K562 (cell line): ENCODE results near the gene LAP3. TPM values are rescaled to one million over a fixed set of nuclear protein-coding genes. Genes with fewer than 3 reads are reported as not detected.

Source experiments
- ATF3 ChIP-seq, 2 experiments: fragments of 450-650 bp in 1 of 2; sonication (generic) in 1 of 2; formaldehyde crosslinking in 1 of 2; IDR thresholded peaks in 1 of 2; conservative IDR thresholded peaks in 1 of 2; 2 replicates each; pipeline versions ENCODE4 v1.6.1 to v1.8.1; 2016 to 2023; ENCODE audit warnings: mild to moderate bottlenecking in 2 of 2, moderate library complexity in 2 of 2, inconsistent platforms in 1 of 2, missing genetic modification reagents in 1 of 2
- ATF7 ChIP-seq: fragments of 450-650 bp; IDR thresholded peaks from 2 replicates; pipeline ENCODE4 v1.7.1; 2014; ENCODE audit warnings: mild to moderate bottlenecking, moderate library complexity
- CBX3 ChIP-seq, 2 experiments: IDR thresholded peaks; 1 replicate in 1 of 2; 2 replicates in 1 of 2; pipeline ENCODE4 v1.6.1; 2012; ENCODE audit warnings: inconsistent platforms in 2 of 2, low read length in 2 of 2, borderline replicate concordance in 1 of 2, control low read depth in 1 of 2
- CBX8 ChIP-seq: fragments of 200-600 bp; sonication (generic); IDR thresholded peaks from 2 replicates; pipeline ENCODE4 v1.6.1; 2012; ENCODE audit warnings: borderline replicate concordance, mixed run types, low read depth, mild to moderate bottlenecking, moderate library complexity, mixed read lengths, low read length, control low read depth, inconsistent platforms; ENCODE audit not compliant: poor library complexity, severe bottlenecking; ENCODE audit errors: extremely low read depth
- CCNT2 ChIP-seq: IDR thresholded peaks from 2 replicates; pipeline ENCODE4 v1.6.1; 2011; ENCODE audit warnings: borderline replicate concordance, low read depth, mild to moderate bottlenecking, moderate library complexity, mixed read lengths, low read length; ENCODE audit not compliant: insufficient read length; ENCODE audit errors: extremely low read depth
- CHCHD3 ChIP-seq: fragments of 250-450 bp; sonication (Bioruptor Pico); IDR thresholded peaks from 2 replicates; pipeline ENCODE4 v2.1.2; 2022; ENCODE audit warnings: mild to moderate bottlenecking
- ETV6 ChIP-seq, 3 experiments: fragments of 150-350 bp in 1 of 3; sonication (generic) in 1 of 3; formaldehyde crosslinking in 1 of 3; IDR thresholded peaks; 2 replicates each; pipeline versions ENCODE4 v1.6.1 to v1.8.0; 2014 to 2022; ENCODE audit warnings: borderline replicate concordance in 2 of 3, low read depth in 2 of 3, antibody characterized with exemption in 1 of 3, low read length in 1 of 3, mild to moderate bottlenecking in 1 of 3, missing genetic modification reagents in 1 of 3
- FOSL1 ChIP-seq: fragments of 200-800 bp; sonication (Bioruptor generic); conservative IDR thresholded peaks from 2 replicates; pipeline ENCODE4 v1.6.1; 2016; ENCODE audit warnings: missing genetic modification characterization, missing compliant biosample characterization
- FOXK2 ChIP-seq, 2 experiments: fragments of 450-650 bp; IDR thresholded peaks in 1 of 2; conservative IDR thresholded peaks in 1 of 2; 2 replicates each; pipeline ENCODE4 v1.6.1; 2016; ENCODE audit warnings: low read depth in 2 of 2, mild to moderate bottlenecking in 1 of 2
- MEIS2 ChIP-seq: fragments of 450-650 bp; IDR thresholded peaks from 2 replicates; pipeline ENCODE4 v1.6.1; 2014; ENCODE audit warnings: mild to moderate bottlenecking; ENCODE audit not compliant: partially characterized antibody
- NFRKB ChIP-seq: fragments of 450-650 bp; IDR thresholded peaks from 2 replicates; pipeline ENCODE4 v1.6.1; 2016; ENCODE audit warnings: low read depth
- PCBP1 ChIP-seq: fragments of 200-400 bp; formaldehyde crosslinking; IDR thresholded peaks from 2 replicates; pipeline ENCODE4 v1.6.1; 2018; ENCODE audit warnings: mild to moderate bottlenecking, low read depth, low read length; ENCODE audit not compliant: poor library complexity, severe bottlenecking
- PTBP1 ChIP-seq: fragments of 200-400 bp; formaldehyde crosslinking; IDR thresholded peaks from 2 replicates; pipeline ENCODE4 v1.6.1; 2017; ENCODE audit warnings: low read depth, low read length
- SOX6 ChIP-seq: fragments of 450-650 bp; IDR thresholded peaks from 2 replicates; pipeline ENCODE4 v1.6.1; 2014; ENCODE audit warnings: mild to moderate bottlenecking
- SREBF2 ChIP-seq: sonication (generic); formaldehyde crosslinking; IDR thresholded peaks from 2 replicates; pipeline ENCODE4 v1.4.0; 2020; ENCODE audit warnings: mild to moderate bottlenecking, missing genetic modification reagents
- SRSF9 ChIP-seq: fragments of 200-400 bp; formaldehyde crosslinking; IDR thresholded peaks from 2 replicates; pipeline ENCODE4 v1.6.1; 2017; ENCODE audit warnings: low read depth, low read length, borderline replicate concordance
- TSC22D4 ChIP-seq: fragments of 450-650 bp; IDR thresholded peaks from 2 replicates; pipeline ENCODE4 v1.6.1; 2016; ENCODE audit warnings: missing genetic modification characterization, missing biosample characterization, control low read depth
- ZNF12 ChIP-seq: sonication (generic); formaldehyde crosslinking; IDR thresholded peaks from 2 replicates; pipeline ENCODE4 v1.4.0; 2020; ENCODE audit warnings: mild to moderate bottlenecking, missing genetic modification reagents
- ZNF124 ChIP-seq: sonication (generic); formaldehyde crosslinking; IDR thresholded peaks from 2 replicates; pipeline ENCODE4 v1.8.1; 2022; ENCODE audit warnings: missing genetic modification reagents
- ZNF146 ChIP-seq: IDR thresholded peaks from one replicate; pipeline ENCODE4 v1.6.1; 2018; ENCODE audit warnings: missing compliant biosample characterization; ENCODE audit not compliant: unreplicated experiment
- ZNF589 ChIP-seq: fragments of 200-800 bp; sonication (Bioruptor generic); IDR thresholded peaks from 2 replicates; pipeline ENCODE4 v1.6.1; 2016; ENCODE audit warnings: low read depth, missing genetic modification characterization, missing compliant biosample characterization
- ZNF644 ChIP-seq: fragments of 200-800 bp; sonication (Bioruptor generic); IDR thresholded peaks from 2 replicates; pipeline ENCODE4 v1.6.1; 2016; ENCODE audit warnings: low read depth, missing genetic modification characterization, missing compliant biosample characterization
- polyA plus RNA-seq, 8 experiments: library from polyadenylated mRNA; depleted of rRNA in 4 of 8; stranded (reverse) in 5 of 8; unstranded in 3 of 8; fragments of >200 nt; fragmentation: Nextera tagmentation in 2 of 8; fragmentation: Illumina TruSeq in 1 of 8; extraction: Ambion mirVana in 2 of 8; extraction: Trizol in 1 of 8; gene quantifications; 2 replicates each; pipeline versions ENCODE4 v1.2.1 to v1.2.3, GENCODE V29; 2011 to 2014; ENCODE audit warnings: inconsistent platforms in 1 of 8, missing spikeins in 1 of 8
- total RNA-seq, 7 experiments: library from RNA; depleted of rRNA in 6 of 7; stranded (reverse); fragments of >200 nt in 6 of 7; fragmentation: Illumina TruSeq in 2 of 7; extraction: Trizol in 2 of 7; gene quantifications; 2 replicates each; pipeline versions ENCODE4 v1.2.1 to v1.2.3, GENCODE V29; 2011 to 2021; ENCODE audit warnings: low replicate concordance in 1 of 7
- TF ChIP-seq, protein P1 (sequence below): sonication (generic); formaldehyde crosslinking; IDR thresholded peaks from 2 replicates; pipeline ENCODE4 v1.8.0; 2022; ENCODE audit warnings: missing genetic modification reagents, mild to moderate bottlenecking, moderate library complexity, borderline replicate concordance
- TF ChIP-seq, protein P2 (sequence below), 2 experiments: IDR thresholded peaks in 1 of 2; conservative IDR thresholded peaks in 1 of 2; 2 replicates each; pipeline ENCODE4 v1.6.1; 2016; ENCODE audit warnings: low read depth in 2 of 2, mild to moderate bottlenecking in 1 of 2, missing compliant biosample characterization in 1 of 2, missing genetic modification characterization in 1 of 2, moderate library complexity in 1 of 2

Gene LAP3
- total and polyA plus RNA-seq, 9 of the 15 experiments (the other 6 are each of a cell fraction or from before 2014, with no cell fraction given), result 82.3 to 170 (median 107) TPM

- TF ChIP-seq ZNF644 (tag) (no peak), ZNF12 (CRISPR knock-in tag) (no peak), ZNF589 (CRISPR knock-in tag) (no peak), SRSF9 (no peak), CHCHD3 (no peak), PTBP1 (no peak), MEIS2 (peak; percentile 44), ZNF146 (no peak), ETV6 (IDR thresholded peaks at IDR 0.05; ENCODE audit: borderline replicate concordance in 1 of 2, low read depth in 2 of 2, low read length in 1 of 2) (no peak), ETV6 (CRISPR knock-in tag; IDR thresholded peaks at IDR 0.05; ENCODE audit: borderline replicate concordance) (no peak), TSC22D4 (tag) (no peak), CBX8 (no peak), ATF3 (IDR thresholded peaks at IDR 0.05) (peak; percentile 87), ATF3 (CRISPR knock-in tag; conservative IDR thresholded peaks at IDR 0.05) (no peak), NFRKB (no peak), ATF7 (peak; percentile 79), SOX6 (peak; percentile 95), PCBP1 (no peak), ZNF124 (CRISPR knock-in tag) (no peak), FOXK2 (conservative IDR thresholded peaks at IDR 0.05 in 1 of 2, IDR thresholded peaks at IDR 0.05 in 1 of 2; ENCODE audit: low read depth in 2 of 2) (peak; percentile 74; a peak in 2 of 4 replicates), FOSL1 (no peak), CCNT2 (no peak), SREBF2 (CRISPR knock-in tag) (no peak), CBX3 (IDR thresholded peaks at IDR 0.05; ENCODE audit: borderline replicate concordance in 1 of 2, low read length in 2 of 2) (no peak)
- TF ChIP-seq, protein P1, sequence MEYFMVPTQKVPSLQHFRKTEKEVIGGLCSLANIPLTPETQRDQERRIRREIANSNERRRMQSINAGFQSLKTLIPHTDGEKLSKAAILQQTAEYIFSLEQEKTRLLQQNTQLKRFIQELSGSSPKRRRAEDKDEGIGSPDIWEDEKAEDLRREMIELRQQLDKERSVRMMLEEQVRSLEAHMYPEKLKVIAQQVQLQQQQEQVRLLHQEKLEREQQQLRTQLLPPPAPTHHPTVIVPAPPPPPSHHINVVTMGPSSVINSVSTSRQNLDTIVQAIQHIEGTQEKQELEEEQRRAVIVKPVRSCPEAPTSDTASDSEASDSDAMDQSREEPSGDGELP (CRISPR knock-in tag), result no peak
- TF ChIP-seq, protein P2, sequence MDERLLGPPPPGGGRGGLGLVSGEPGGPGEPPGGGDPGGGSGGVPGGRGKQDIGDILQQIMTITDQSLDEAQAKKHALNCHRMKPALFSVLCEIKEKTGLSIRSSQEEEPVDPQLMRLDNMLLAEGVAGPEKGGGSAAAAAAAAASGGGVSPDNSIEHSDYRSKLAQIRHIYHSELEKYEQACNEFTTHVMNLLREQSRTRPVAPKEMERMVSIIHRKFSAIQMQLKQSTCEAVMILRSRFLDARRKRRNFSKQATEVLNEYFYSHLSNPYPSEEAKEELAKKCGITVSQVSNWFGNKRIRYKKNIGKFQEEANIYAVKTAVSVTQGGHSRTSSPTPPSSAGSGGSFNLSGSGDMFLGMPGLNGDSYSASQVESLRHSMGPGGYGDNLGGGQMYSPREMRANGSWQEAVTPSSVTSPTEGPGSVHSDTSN (CRISPR knock-in tag; IDR thresholded peaks at IDR 0.05; ENCODE audit: low read depth), result no peak
- TF ChIP-seq, protein P2 (tag; conservative IDR thresholded peaks at IDR 0.05; ENCODE audit: low read depth), result 0 out of 2 replicates have a peak, but pooled peaks have one; percentile 11
These were observed 32.8 kb upstream of the LAP3 start (continued) for GRCh38 chr4:17544205-17544604.
